Ectodermal cell (in vitro differentiated cells): ENCODE measurements around the gene FNDC8.
"Not testable (repeated sequence)": the region's sequence is repeated elsewhere in the genome, so short reads cannot be mapped to it uniquely, and the experiment has no call there.

ENCODE experiments used
- H3K27ac ChIP-seq: 2 replicates; pipeline ENCODE4 v1.7.0; 2013; ENCODE audit warnings: mild to moderate bottlenecking, low read depth, low read length; ENCODE audit not compliant: insufficient read depth, poor library complexity, severe bottlenecking
- H3K27me3 ChIP-seq: 2 replicates; pipeline ENCODE4 v1.7.0; 2013; ENCODE audit warnings: mild to moderate bottlenecking, low read length; ENCODE audit not compliant: insufficient read depth, control insufficient read depth, poor library complexity, severe bottlenecking
- H3K36me3 ChIP-seq: one replicate; pipeline ENCODE4 v1.7.0; 2013; ENCODE audit warnings: low read length; ENCODE audit not compliant: control insufficient read depth, insufficient read depth
- H3K4me1 ChIP-seq: one replicate; pipeline ENCODE4 v1.7.0; 2013; ENCODE audit warnings: low read length; ENCODE audit not compliant: control insufficient read depth, insufficient read depth
- H3K4me3 ChIP-seq: 2 replicates; pipeline ENCODE4 v1.7.0; 2013; ENCODE audit warnings: low read depth, low read length, control low read depth; ENCODE audit not compliant: insufficient read depth
- H3K9me3 ChIP-seq: 2 replicates; pipeline ENCODE4 v1.7.0; 2013; ENCODE audit warnings: mild to moderate bottlenecking, low read length, moderate library complexity; ENCODE audit not compliant: control insufficient read depth
- WGBS, 2 experiments: methylation state at CpG; one replicate each; pipeline ENCODE4 v1.1.7; 2013; ENCODE audit warnings: missing lambda C conversion rate in 2 of 2; 5-methylcytosine and 5-hydroxymethylcytosine counted together

FNDC8 gene

GRCh38 chr17:35167666-35168065 is 46.3 kb downstream of the FNDC8 start:
- Histone ChIP-seq H3K27ac (no peak overlapping the region), H3K4me1 (no peaks in the 10 kb centered on the region), H3K36me3 (no peaks in the 10 kb centered on the region), H3K27me3 (no peaks in the 10 kb centered on the region), H3K4me3 (no peak overlapping the region), H3K9me3 (no peaks in the 10 kb centered on the region)
- 93 to 100% methylated on average over 1 of the region's 1 CpG for WGBS, 2 experiments

DNA sequence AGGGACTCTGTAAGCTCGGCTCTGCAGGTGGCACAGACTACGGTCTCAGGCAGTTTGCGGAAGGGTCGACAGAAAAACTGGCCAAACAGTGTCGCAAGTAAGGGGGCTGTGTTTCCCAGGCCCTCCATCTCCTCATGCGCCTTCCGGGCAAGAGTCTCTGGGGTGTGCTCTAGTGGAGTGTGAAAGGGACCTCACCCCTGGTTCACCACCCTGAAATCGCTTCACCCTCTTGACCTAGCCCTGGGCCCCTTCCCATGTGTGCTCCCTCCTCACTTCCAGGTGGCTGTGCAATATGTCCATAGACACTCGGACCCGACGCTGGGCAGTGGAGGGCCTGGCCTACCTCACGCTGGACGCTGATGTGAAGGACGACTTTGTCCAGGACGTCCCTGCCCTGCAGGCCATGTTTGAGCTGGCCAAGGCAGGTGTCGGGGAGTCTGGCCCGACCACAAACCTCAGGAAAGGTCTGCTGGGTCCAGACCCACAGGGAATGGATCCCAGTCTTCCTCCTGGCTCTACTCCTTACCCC is 48.5 kb downstream of the FNDC8 start:
- H3K27me3 ChIP-seq: no peaks in the 10 kb centered on the region
- WGBS, 2 experiments: 93 to 95% methylated on average over 17 of the region's 17 CpGs
- no peak overlapping the region for H3K27ac ChIP-seq
- H3K9me3 ChIP-seq: no peaks in the 10 kb centered on the region
- no peak overlapping the region for H3K4me3 ChIP-seq
- no peaks in the 10 kb centered on the region for H3K36me3 ChIP-seq
- no peaks in the 10 kb centered on the region for H3K4me1 ChIP-seq

- Histone ChIP-seq H3K36me3 (no peaks in the 10 kb centered on the region), H3K4me3 (no peak overlapping the region), H3K9me3 (no peaks in the 10 kb centered on the region), H3K4me1 (no peaks in the 10 kb centered on the region), H3K27me3 (no peaks in the 10 kb centered on the region), H3K27ac (no peak overlapping the region)
- 93 to 94% methylated on average over 17 to 18 of the region's 18 CpGs for WGBS, 2 experiments
Measured at GRCh38 chr17:35170968-35171771, 49.8 kb downstream of the FNDC8 start.

- H3K36me3 ChIP-seq: no peaks in the 10 kb centered on the region
- no peak overlapping the region for H3K4me3 ChIP-seq
- H3K27me3 ChIP-seq: no peaks in the 10 kb centered on the region
- WGBS, 2 experiments: 86% methylated on average over 1 of the region's 2 CpGs; no CpG with 5 or more reads in 1 of the 2 experiments
- no peaks in the 10 kb centered on the region for H3K9me3 ChIP-seq
- H3K27ac ChIP-seq: no peak overlapping the region
- no peaks in the 10 kb centered on the region for H3K4me1 ChIP-seq
Measured at GRCh38 chr17:35171834-35172233, 50.4 kb downstream of the FNDC8 start.

DNA sequence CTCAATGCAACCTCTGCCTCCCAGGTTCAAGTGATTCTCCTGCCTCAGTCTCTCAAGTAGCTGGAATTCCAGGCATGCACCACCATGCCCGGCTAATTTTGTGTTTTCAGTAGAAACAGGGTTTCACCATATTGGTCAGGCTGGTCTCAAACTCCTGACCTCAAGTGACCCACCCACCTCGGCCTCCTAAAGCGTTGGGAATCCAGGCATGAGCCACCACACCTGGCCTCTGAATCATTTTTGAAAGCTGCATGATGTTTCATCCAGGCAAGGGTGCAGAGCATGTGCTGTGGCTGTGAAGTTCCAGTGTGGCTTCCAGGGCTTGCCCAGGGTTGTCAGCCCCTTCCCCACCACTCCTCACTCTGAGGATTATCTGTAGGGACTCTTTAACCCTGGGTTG is 50.9 kb downstream of the FNDC8 start:
- H3K9me3 ChIP-seq, H3K36me3 ChIP-seq, H3K27me3 ChIP-seq, H3K4me1 ChIP-seq, H3K4me3 ChIP-seq, H3K27ac ChIP-seq: not testable (repeated sequence)
- WGBS, 2 experiments: 84 to 89% methylated on average over 3 of the region's 3 CpGs

- 82 to 92% methylated on average over 2 of the region's 2 CpGs for WGBS, 2 experiments
- H3K27me3 ChIP-seq: no peaks in the 10 kb centered on the region
- no peaks in the 10 kb centered on the region for H3K9me3 ChIP-seq
- no peak overlapping the region for H3K4me3 ChIP-seq
- H3K4me1 ChIP-seq: no peaks in the 10 kb centered on the region
- no peak overlapping the region for H3K27ac ChIP-seq
- no peaks in the 10 kb centered on the region for H3K36me3 ChIP-seq
Measured at GRCh38 chr17:35174835-35175334, 53.5 kb downstream of the FNDC8 start.

- Histone ChIP-seq H3K27me3 (no peaks in the 10 kb centered on the region), H3K4me3 (no peak overlapping the region), H3K9me3 (no peaks in the 10 kb centered on the region), H3K27ac (no peak overlapping the region), H3K36me3 (no peaks in the 10 kb centered on the region), H3K4me1 (no peaks in the 10 kb centered on the region)
- WGBS, 2 experiments: 91 to 92% methylated on average over 9 of the region's 9 CpGs
Measured at GRCh38 chr17:35175638-35176415, 54.4 kb downstream of the FNDC8 start.

DNA sequence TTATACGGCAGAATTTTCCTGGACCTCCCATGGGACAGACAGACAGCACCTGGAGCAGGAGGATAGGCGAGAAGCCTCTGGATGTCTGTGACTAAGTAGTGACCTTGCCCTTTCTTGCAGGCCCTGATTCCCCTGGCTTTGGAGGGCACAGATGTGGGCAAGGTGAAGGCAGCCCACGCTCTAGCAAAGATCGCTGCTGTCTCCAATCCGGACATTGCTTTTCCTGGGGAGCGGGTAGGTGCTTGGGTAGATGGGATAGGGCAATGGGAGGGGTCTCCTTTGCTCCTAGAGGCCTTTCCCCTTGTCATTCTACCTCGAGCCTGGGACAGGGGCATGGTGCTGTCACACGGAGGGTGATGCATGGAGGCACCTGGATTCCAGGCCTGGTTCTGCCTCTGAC is 55.5 kb downstream of the FNDC8 start:
- 86 to 91% methylated on average over 8 of the region's 8 CpGs for WGBS, 2 experiments
- Histone ChIP-seq H3K27me3 (no peaks in the 10 kb centered on the region), H3K36me3 (no peaks in the 10 kb centered on the region), H3K4me1 (no peaks in the 10 kb centered on the region), H3K27ac (no peak overlapping the region), H3K9me3 (no peaks in the 10 kb centered on the region), H3K4me3 (no peak overlapping the region)

DNA sequence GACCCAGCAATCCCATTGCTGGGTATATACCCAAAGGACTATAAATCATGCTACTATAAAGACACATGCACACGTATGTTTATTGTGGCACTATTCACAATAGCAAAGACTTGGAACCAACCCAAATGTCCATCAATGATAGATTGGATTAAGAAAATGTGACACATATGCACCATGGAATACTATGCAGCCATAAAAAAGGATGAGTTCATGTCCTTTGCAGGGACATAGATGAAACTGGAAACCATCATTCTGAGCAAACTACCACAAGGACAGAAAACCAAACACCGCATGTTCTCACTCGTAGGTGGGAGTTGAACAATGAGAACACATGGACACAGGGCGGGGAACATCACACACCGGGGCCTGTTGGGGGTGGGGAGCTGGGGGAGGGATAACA is 58.0 kb downstream of the FNDC8 start:
- H3K36me3 ChIP-seq, H3K4me3 ChIP-seq, H3K4me1 ChIP-seq, H3K9me3 ChIP-seq, H3K27ac ChIP-seq, H3K27me3 ChIP-seq: not testable (repeated sequence)
- 96 to 100% methylated on average over 4 of the region's 5 CpGs for whole genome bisulfite sequencing, 2 experiments
